Activated T-cell treated with anti-CD3 and anti-CD28 coated beads for 48 hours (primary cell): ENCODE data around the gene RGS13.
"Not testable (repeated sequence)": the region's sequence is repeated elsewhere in the genome, so short reads cannot be mapped to it uniquely, and the experiment has no call there.

Experiments
- DNase-seq: peaks from one replicate; pipeline ENCODE4 v3.0.0-alpha.2; 2020; ENCODE audit warnings: low read depth

RGS13 gene

GRCh38 chr1:192678099-192678498 is 42.2 kb downstream of the RGS13 start:
- no peak for DNase-seq

- no peak for DNase-seq
These were observed 46.4 kb downstream of the RGS13 start for GRCh38 chr1:192682335-192682734.

DNA sequence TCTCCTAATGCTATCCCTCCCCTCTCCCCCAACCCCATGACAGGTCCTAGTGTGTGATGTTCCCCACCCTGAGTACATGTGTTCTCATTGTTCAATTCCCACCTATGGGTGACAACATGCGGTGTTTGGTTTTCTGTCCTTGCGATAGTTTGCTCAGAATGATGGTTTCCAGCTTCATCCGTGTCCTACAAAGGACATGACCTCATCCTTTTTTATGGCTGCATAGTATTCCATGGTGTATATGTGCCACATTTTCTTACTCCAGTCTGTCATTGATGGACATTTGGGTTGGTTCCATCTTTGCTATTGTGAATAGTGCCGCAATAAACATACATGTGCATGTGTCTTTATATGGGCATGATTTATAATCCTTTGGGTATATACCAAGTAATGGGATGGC is 47.1 kb downstream of the RGS13 start:
- not testable (repeated sequence) for DNase-seq

DNA sequence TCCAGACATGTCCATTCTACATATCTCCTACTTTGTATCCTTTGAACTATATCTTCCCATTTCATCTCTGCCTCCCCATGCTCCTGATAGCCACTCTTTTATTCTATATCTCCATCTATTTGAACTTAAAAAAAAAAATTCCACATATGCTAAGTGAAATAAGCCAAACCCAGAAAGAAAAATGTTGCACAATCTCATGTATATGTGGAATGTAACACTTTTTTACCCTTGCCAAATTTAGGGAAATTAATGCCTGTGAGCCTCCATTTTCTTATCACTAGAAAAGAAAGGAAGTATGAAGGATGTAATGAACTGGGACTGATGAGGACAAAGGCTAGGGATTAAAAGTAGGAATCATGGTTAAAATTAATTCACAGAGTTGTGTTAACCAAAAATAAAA is 53.5 kb downstream of the RGS13 start:
- no peak for DNase-seq

- no peak for DNase-seq
These were observed 55.1 kb downstream of the RGS13 start for GRCh38 chr1:192691041-192691440.

GRCh38 chr1:192696082-192696481 is 60.1 kb downstream of the RGS13 start:
- DNase-seq = no peak

DNA sequence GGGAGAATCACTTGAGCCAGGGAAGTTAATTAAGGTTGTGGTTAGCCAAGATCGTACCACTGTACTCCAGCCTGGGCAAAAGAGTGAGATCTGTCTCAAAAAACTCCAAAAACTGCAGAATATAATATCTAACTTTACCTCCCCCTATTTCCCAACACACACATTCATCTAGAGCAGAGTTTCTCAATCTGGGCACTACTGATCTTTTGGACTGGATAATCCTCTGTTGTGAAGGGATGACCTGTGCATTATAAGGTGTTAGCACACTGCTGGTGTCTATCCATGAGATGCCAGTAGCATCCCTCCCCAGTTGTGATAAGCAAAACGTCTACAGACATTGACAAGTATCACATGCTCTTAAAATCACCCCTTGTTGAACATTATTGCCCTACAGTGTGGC is 61.8 kb downstream of the RGS13 start:
- DNase-seq = no peak

DNA sequence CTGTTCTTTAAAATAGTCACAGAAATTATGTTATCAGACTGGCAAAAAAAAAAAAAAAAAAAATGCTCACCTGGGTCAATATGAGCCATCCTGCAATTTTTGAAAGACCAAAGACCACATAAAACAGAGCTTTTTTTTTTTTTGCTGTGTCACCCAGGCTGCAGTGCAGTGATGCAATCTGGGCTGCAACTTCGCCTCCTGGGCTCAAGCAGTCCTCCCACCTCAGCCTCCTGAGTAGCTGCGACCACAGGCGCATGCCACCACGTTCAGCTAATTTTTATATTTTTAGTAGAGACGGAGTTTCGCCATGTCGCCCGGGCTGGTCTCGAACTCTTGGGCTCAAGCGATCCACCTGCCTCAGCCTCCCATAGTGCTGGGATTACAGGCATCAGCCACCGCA is 62.8 kb downstream of the RGS13 start:
- DNase-seq = no peak

DNA sequence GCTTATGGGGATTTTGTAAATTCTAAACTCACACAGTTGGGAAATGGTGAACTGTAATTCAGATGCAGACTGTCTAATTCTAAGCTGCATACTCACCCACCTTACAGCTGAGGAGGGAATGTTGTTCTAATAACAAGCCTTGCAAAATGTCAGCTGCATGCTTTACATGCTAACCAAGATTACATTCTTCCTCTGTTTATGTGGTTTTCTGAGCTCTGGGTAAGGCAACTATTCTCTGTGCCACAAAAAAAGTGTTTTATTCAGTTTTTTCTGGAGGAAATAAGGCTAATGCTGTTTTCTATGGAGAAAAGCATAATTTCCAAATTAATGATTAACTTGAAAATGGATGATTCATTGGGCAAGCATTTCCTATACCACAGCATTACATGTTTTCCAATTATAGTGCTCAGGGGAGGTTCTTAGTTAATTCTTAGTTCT is 64.9 kb downstream of the RGS13 start:
- DNase-seq = no peak

DNA sequence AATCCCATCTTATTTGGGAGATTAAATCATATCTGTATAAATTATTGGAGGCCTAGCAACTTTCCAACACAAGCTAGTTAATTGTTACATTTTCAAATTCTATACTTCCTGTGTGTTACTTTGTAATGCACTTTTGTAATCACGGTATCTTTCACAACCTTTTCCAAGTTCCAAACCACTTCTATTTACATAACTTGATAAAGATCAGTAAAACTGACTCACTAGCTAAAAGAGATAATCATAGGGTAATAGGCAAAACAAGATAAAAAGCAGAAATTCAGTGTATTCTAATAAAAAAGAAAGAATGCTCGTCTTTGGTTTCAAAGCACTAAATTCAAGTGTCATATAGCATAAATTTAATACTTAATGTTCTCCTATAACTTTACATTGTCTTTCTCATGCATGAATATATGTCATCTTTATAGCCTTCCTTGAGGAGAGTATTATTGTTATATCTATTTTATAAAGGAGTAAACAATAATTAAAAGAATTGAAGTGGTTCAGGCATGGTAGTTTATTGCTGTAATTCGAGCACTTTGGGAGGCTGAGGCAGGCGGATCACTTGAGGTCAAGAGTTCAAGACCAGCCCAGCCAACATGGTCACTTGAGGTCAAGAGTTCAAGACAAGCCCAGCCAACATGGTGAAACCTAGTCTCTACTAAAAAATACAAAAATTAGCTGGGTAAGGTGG is 66.4 kb downstream of the RGS13 start:
- DNase-seq = no peak

GRCh38 chr1:192703283-192704206 is 67.6 kb downstream of the RGS13 start:
- DNase-seq = no peak

DNA sequence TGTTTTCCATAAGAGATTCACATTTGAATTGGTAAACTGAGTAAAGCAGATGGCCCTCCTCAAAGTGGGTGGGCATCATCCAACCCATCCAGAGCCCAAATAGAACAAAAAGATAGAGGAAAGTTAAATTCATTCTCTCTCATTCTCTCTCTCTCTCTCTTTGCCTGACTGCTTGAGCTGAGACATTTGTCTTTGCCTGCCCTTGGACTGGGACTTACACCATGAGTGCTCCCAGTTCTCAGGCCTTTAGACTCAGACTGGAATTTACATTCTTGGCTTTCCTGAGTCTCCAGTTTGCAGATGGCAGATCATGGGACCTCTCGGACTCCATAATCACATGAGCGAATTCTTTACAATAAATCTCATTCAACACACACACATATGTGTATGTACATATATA is 69.6 kb downstream of the RGS13 start:
- DNase-seq = no peak

- no peak for DNase-seq
These were observed 71.0 kb downstream of the RGS13 start for GRCh38 chr1:192706936-192707335.

DNA sequence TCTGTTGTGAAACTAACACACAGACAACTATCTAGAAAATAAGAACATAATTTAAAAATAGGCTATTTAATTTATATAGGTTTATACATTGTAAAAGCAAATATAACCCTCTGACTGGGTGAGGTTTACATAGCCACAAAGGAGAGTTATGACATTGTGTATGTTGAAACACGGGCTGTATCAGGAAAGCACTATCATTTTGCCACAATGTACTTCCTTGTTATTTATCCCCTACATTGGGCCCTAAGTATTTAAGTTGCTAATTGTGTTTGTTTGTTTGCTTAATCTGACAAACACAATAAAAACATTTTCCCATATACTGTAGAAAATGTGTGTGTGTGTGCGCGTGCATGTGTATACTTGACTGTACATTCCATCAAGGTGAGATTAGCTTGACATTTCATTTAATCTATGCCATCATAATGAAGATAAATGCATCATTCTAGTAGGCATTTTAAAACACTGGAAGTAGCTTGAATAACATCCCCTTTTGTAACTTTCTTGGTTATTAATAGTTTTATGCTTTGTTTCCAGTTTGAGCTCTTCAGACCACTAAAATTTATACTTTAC is 72.1 kb downstream of the RGS13 start:
- DNase-seq = no peak

GRCh38 chr1:192709544-192709943 is 73.6 kb downstream of the RGS13 start:
- no peak for DNase-seq
